GM12878 (cell line): Measurements from ENCODE around the gene RAPGEF3. TPM values are rescaled to one million over a fixed set of nuclear protein-coding genes. Genes with fewer than 3 reads are reported as not detected.

Experiments
- ATAC-seq: fragments of 200-7000 bp; cut with Tn5 transposase; 3 replicates; pipeline ENCODE4 v1.9.1; 2020; ENCODE audit warnings: mild to moderate bottlenecking, moderate library complexity
- BruUV-seq: library from RNA; stranded (reverse); fragments of 400-500 nt; replicated peaks from 2 replicates; lab custom pipeline; 2021; lab: Mats Ljungman, UMichigan
- CTCF ChIA-PET: fragments of 300-600 bp; sonication (Branson Sonifier 250); formaldehyde crosslinking; extraction: SDS; loops from one replicate; lab custom pipeline; 2021; ENCODE audit warnings: inconsistent platforms; lab: Yijun Ruan, JAX
- POLR2A ChIA-PET: fragments of 350-600 bp; formaldehyde crosslinking; extraction: SDS; loops from one replicate; lab custom pipeline; 2021; ENCODE audit warnings: inconsistent platforms; lab: Charles Lee
- RAD21 ChIA-PET: fragments of 300-600 bp; sonication (Branson Sonifier 250); formaldehyde crosslinking; loops from one replicate; lab custom pipeline; 2023; ENCODE audit warnings: antibody characterized with exemption; ENCODE audit not compliant: unreplicated experiment; lab: Charles Lee
- SMC1A ChIA-PET: fragments of 300-600 bp; sonication (Branson Sonifier 250); formaldehyde crosslinking; loops from one replicate; lab custom pipeline; 2023; ENCODE audit not compliant: unreplicated experiment, uncharacterized antibody; lab: Charles Lee
- DNase-seq: peaks from one replicate; pipeline ENCODE4 v3.0.0-alpha.2; 2011; ENCODE audit warnings: low read depth, low spot score
- FAIRE-seq: peaks from 3 replicates; lab custom pipeline; 2011; peaks lifted over from hg19 to GRCh38; lab: Jason Lieb, UNC
- H2AFZ ChIP-seq: 2 replicates; pipeline ENCODE4 v1.6.0; 2011; ENCODE audit warnings: low read depth, low read length, control low read depth; ENCODE audit not compliant: control insufficient read depth
- H3K27ac ChIP-seq: 2 replicates; pipeline ENCODE4 v1.5.1; 2011; ENCODE audit warnings: control low read depth; ENCODE audit not compliant: control insufficient read depth, insufficient read depth
- H3K27me3 ChIP-seq, 2 experiments: replicated peaks in 1 of 2; 2 replicates each; pipeline versions ENCODE4 v1.6.0 to v1.6.1; 2011; ENCODE audit warnings: low read length in 1 of 2; ENCODE audit not compliant: control insufficient read depth in 2 of 2, insufficient read depth in 2 of 2
- H3K36me3 ChIP-seq, 2 experiments: 2 replicates each; pipeline ENCODE4 v1.5.1; 2011; ENCODE audit warnings: low read length in 1 of 2; ENCODE audit not compliant: control insufficient read depth in 2 of 2, insufficient read depth in 2 of 2
- H3K4me1 ChIP-seq: 2 replicates; pipeline ENCODE4 v1.6.1; 2011; ENCODE audit warnings: mild to moderate bottlenecking, low read length, moderate library complexity, mixed read lengths; ENCODE audit not compliant: control insufficient read depth, insufficient read depth
- H3K4me2 ChIP-seq: 2 replicates; pipeline ENCODE4 v1.6.0; 2011; ENCODE audit warnings: control low read depth; ENCODE audit not compliant: control insufficient read depth, insufficient read depth
- H3K4me3 ChIP-seq: fragments of 200-600 bp; sonication (generic); 2 replicates; pipeline ENCODE4 v1.5.1; 2016
- H3K79me2 ChIP-seq: 2 replicates; pipeline ENCODE4 v1.6.0; 2011; ENCODE audit warnings: low read length; ENCODE audit not compliant: control insufficient read depth, insufficient read depth
- H3K9ac ChIP-seq: 2 replicates; pipeline ENCODE4 v1.8.0; 2011; ENCODE audit warnings: low read length, control low read depth, mixed read lengths; ENCODE audit not compliant: control insufficient read depth, insufficient read depth
- H3K9me3 ChIP-seq: replicated peaks from 3 replicates; pipeline ENCODE4 v1.5.1; 2011; ENCODE audit warnings: mild to moderate bottlenecking, low read length; ENCODE audit not compliant: control insufficient read depth, insufficient read depth
- H4K20me1 ChIP-seq: 2 replicates; pipeline ENCODE4 v1.6.0; 2011; ENCODE audit not compliant: control insufficient read depth, insufficient read depth
- JUNB ChIP-seq: IDR thresholded peaks from 2 replicates; pipeline ENCODE4 v1.6.1; 2016; ENCODE audit warnings: antibody characterized with exemption, mild to moderate bottlenecking
- LARP7 ChIP-seq: fragments of 450-650 bp; IDR thresholded peaks from 2 replicates; pipeline ENCODE4 v1.6.1; 2017; ENCODE audit warnings: mild to moderate bottlenecking
- MYB ChIP-seq: fragments of 150-350 bp; IDR thresholded peaks from 2 replicates; pipeline ENCODE4 v1.6.1; 2014; ENCODE audit warnings: mild to moderate bottlenecking, low read depth, low read length, borderline replicate concordance
- MYC ChIP-seq: IDR thresholded peaks from 2 replicates; pipeline ENCODE4 v1.6.1; 2011; ENCODE audit warnings: mild to moderate bottlenecking, low read length, moderate library complexity, inconsistent platforms; ENCODE audit not compliant: insufficient read depth, insufficient replicate concordance, insufficient read length, severe bottlenecking
- YY1 ChIP-seq: IDR thresholded peaks from 2 replicates; pipeline ENCODE4 v1.6.1; 2011; ENCODE audit warnings: low read depth, mild to moderate bottlenecking, low read length
- WGBS: methylation state at CpG from one replicate; pipeline ENCODE4 v1.1.6; 2016; ENCODE audit warnings: low lambda C conversion rate; ENCODE audit not compliant: insufficient replicate concordance, insufficient coverage; ENCODE audit errors: missing lambda C conversion rate; 5-methylcytosine and 5-hydroxymethylcytosine counted together
- in situ Hi-C: fragments of 300-500 bp; cut with MboI; formaldehyde crosslinking; loops from 9 replicates; pipeline ENCODE4 v1.14.3; 2018; ENCODE audit warnings: mixed read lengths
- intact Hi-C: fragments of 100-400 bp; cut with micrococcal nuclease; formaldehyde crosslinking; loops from one replicate; pipeline ENCODE4 v1.14.2; 2022; ENCODE audit not compliant: unreplicated experiment
- polyA plus RNA-seq, 11 experiments: library from polyadenylated mRNA; depleted of rRNA in 4 of 11; unstranded in 6 of 11; stranded (reverse) in 5 of 11; fragments of >200 nt; fragmentation: Nextera tagmentation in 4 of 11; fragmentation: Illumina TruSeq in 1 of 11; extraction: Ambion mirVana in 4 of 11; extraction: Trizol in 1 of 11; gene quantifications; 1 replicate in 1 of 11; 2 replicates in 10 of 11; pipeline versions ENCODE4 v1.2.1 to v1.2.3, GENCODE V29; 2011 to 2016; ENCODE audit warnings: inconsistent platforms in 2 of 11, missing spikeins in 2 of 11, low read depth in 1 of 11
- total RNA-seq, 4 experiments: library from RNA; depleted of rRNA in 3 of 4; stranded (reverse); fragments of >200 nt in 3 of 4; fragmentation: Illumina TruSeq in 1 of 4; extraction: Trizol in 1 of 4; gene quantifications; 2 replicates each; pipeline versions ENCODE4 v1.2.1 to v1.2.3, GENCODE V29; 2013 to 2021
- TF ChIP-seq, protein P1 (sequence below): IDR thresholded peaks from 2 replicates; pipeline ENCODE4 v1.6.1; 2011; ENCODE audit warnings: borderline replicate concordance, low read depth, mild to moderate bottlenecking, moderate library complexity, mixed read lengths, low read length; ENCODE audit not compliant: insufficient read depth; ENCODE audit errors: extremely low read length
- TF ChIP-seq, protein P2 (sequence below): IDR thresholded peaks from 2 replicates; pipeline ENCODE4 v1.6.1; 2011; ENCODE audit warnings: mild to moderate bottlenecking, low read depth, low read length, moderate library complexity; ENCODE audit not compliant: insufficient replicate concordance
- TF ChIP-seq, protein P3 (sequence below): fragments of 450-650 bp; IDR thresholded peaks from 2 replicates; pipeline ENCODE4 v1.6.1; 2017; ENCODE audit warnings: mild to moderate bottlenecking
- TF ChIP-seq, protein P4 (sequence below): fragments of 450-650 bp; IDR thresholded peaks from 2 replicates; pipeline ENCODE4 v1.6.1; 2017; ENCODE audit warnings: mild to moderate bottlenecking, moderate library complexity
- TF ChIP-seq, protein P5 (sequence below): IDR thresholded peaks from 2 replicates; pipeline ENCODE4 v1.6.1; 2012; ENCODE audit warnings: low read depth, low read length, improper control_type of control experiment
- TF ChIP-seq, protein P6 (sequence below): fragments of 150-350 bp; IDR thresholded peaks from 2 replicates; pipeline ENCODE4 v1.6.1; 2014; ENCODE audit warnings: mild to moderate bottlenecking, low read depth, low read length

RAPGEF3 gene
- total and polyA plus RNA-seq, 10 of the 15 experiments (the other 5 are each of a cell fraction or from before 2014, with no cell fraction given): 0.02 to 0.92 (median 0.31) TPM; not detected in 2

DNA sequence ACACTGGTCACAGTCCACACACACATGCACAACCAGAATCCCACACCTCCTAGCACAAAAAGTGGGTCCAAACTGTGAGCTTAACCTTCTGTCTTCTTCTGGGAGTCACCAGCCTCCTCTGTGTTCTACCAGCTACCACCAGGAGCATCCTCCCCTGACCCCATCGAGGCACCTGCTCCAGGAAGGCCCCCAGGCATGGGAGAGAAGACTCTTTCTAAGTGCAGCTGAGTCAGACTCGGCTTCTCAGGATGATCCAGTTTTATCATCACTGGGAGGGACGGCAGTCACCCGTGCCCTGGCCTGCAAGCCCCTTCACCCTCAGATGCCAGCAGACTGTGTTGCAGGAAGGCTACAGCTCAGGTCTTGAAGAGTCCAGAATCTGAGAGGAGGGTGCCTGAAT is 25.5 kb downstream of the RAPGEF3 start (continued):
- TF ChIP-seq, protein P1, sequence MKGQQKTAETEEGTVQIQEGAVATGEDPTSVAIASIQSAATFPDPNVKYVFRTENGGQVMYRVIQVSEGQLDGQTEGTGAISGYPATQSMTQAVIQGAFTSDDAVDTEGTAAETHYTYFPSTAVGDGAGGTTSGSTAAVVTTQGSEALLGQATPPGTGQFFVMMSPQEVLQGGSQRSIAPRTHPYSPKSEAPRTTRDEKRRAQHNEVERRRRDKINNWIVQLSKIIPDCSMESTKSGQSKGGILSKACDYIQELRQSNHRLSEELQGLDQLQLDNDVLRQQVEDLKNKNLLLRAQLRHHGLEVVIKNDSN: no peak
- TF ChIP-seq MYC (no peak), MYB (no peak), JUNB (no peak)
- TF ChIP-seq, protein P2, sequence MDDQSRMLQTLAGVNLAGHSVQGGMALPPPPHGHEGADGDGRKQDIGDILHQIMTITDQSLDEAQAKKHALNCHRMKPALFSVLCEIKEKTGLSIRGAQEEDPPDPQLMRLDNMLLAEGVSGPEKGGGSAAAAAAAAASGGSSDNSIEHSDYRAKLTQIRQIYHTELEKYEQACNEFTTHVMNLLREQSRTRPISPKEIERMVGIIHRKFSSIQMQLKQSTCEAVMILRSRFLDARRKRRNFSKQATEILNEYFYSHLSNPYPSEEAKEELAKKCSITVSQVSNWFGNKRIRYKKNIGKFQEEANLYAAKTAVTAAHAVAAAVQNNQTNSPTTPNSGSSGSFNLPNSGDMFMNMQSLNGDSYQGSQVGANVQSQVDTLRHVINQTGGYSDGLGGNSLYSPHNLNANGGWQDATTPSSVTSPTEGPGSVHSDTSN: no peak

DNA sequence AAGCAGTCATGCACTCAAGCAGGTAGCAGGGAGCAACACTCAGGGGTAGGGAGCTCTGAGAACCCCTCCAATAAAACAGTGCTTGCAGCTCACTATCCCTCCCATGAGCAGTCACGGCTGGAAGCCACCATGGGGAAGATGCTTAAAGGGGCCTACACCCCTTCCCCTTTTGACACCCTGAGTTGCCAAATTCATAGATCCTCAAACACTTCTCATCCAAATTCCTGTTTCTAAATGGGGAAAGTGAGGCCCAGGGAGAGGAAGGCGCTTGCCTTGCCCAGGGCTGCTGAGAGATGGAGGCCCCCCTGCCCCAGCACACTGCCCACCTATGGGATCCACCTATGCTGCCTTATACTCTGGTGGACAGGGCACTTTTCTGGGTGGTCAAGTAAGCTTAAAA is 26.2 kb downstream of the RAPGEF3 start:
- intact Hi-C loops: no loop called here
- no peaks in the 10 kb centered on the region; a peak in 1 of 4 replicates for H3K36me3 ChIP-seq
- no peak overlapping the region for H3K4me3 ChIP-seq
- H3K79me2 ChIP-seq: no peaks in the 10 kb centered on the region
- whole genome bisulfite sequencing: 89% methylated on average over 2 of the region's 2 CpGs
- H3K4me1 ChIP-seq: no peaks in the 10 kb centered on the region
- in situ Hi-C loops: no loop called here
- ChIA-PET CTCF (interaction anchor here (2.3 to 5.4 kb wide), 4 partner anchors 10 to 46 kb away, joined by 8 to 71 read pairs (median 31); no protein-coding TSS in a partner anchor), POLR2A (no interaction called here), SMC1A (interaction anchor here (0.9 to 3.8 kb wide), 4 partner anchors 9 to 36 kb away, joined by 3 to 20 read pairs (median 4); no protein-coding TSS in a partner anchor), RAD21 (interaction anchor here (0.7 to 2.0 kb wide), 3 partner anchors 9 to 34 kb away, joined by 3 to 6 read pairs (median 3); no protein-coding TSS in a partner anchor)
- no peak overlapping the region for H3K27ac ChIP-seq
- H3K9me3 ChIP-seq: no peaks in the 10 kb centered on the region
- no peak for ATAC-seq
- no peak for FAIRE-seq
- H3K4me2 ChIP-seq: no peak overlapping the region
- H3K27me3 ChIP-seq: no peaks in the 10 kb centered on the region
- DNase-seq: no peak
- H3K9ac ChIP-seq: no peak overlapping the region
- H2AFZ ChIP-seq: no peak overlapping the region
- H4K20me1 ChIP-seq: no peaks in the 10 kb centered on the region
- no TSS peak for BruUV-seq
- TF ChIP-seq, protein P3, sequence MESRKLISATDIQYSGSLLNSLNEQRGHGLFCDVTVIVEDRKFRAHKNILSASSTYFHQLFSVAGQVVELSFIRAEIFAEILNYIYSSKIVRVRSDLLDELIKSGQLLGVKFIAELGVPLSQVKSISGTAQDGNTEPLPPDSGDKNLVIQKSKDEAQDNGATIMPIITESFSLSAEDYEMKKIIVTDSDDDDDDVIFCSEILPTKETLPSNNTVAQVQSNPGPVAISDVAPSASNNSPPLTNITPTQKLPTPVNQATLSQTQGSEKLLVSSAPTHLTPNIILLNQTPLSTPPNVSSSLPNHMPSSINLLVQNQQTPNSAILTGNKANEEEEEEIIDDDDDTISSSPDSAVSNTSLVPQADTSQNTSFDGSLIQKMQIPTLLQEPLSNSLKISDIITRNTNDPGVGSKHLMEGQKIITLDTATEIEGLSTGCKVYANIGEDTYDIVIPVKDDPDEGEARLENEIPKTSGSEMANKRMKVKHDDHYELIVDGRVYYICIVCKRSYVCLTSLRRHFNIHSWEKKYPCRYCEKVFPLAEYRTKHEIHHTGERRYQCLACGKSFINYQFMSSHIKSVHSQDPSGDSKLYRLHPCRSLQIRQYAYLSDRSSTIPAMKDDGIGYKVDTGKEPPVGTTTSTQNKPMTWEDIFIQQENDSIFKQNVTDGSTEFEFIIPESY: no peak
- TF ChIP-seq, protein P4, sequence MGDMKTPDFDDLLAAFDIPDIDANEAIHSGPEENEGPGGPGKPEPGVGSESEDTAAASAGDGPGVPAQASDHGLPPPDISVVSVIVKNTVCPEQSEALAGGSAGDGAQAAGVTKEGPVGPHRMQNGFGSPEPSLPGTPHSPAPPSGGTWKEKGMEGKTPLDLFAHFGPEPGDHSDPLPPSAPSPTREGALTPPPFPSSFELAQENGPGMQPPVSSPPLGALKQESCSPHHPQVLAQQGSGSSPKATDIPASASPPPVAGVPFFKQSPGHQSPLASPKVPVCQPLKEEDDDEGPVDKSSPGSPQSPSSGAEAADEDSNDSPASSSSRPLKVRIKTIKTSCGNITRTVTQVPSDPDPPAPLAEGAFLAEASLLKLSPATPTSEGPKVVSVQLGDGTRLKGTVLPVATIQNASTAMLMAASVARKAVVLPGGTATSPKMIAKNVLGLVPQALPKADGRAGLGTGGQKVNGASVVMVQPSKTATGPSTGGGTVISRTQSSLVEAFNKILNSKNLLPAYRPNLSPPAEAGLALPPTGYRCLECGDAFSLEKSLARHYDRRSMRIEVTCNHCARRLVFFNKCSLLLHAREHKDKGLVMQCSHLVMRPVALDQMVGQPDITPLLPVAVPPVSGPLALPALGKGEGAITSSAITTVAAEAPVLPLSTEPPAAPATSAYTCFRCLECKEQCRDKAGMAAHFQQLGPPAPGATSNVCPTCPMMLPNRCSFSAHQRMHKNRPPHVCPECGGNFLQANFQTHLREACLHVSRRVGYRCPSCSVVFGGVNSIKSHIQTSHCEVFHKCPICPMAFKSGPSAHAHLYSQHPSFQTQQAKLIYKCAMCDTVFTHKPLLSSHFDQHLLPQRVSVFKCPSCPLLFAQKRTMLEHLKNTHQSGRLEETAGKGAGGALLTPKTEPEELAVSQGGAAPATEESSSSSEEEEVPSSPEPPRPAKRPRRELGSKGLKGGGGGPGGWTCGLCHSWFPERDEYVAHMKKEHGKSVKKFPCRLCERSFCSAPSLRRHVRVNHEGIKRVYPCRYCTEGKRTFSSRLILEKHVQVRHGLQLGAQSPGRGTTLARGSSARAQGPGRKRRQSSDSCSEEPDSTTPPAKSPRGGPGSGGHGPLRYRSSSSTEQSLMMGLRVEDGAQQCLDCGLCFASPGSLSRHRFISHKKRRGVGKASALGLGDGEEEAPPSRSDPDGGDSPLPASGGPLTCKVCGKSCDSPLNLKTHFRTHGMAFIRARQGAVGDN: no peak
- TF ChIP-seq, protein P5, sequence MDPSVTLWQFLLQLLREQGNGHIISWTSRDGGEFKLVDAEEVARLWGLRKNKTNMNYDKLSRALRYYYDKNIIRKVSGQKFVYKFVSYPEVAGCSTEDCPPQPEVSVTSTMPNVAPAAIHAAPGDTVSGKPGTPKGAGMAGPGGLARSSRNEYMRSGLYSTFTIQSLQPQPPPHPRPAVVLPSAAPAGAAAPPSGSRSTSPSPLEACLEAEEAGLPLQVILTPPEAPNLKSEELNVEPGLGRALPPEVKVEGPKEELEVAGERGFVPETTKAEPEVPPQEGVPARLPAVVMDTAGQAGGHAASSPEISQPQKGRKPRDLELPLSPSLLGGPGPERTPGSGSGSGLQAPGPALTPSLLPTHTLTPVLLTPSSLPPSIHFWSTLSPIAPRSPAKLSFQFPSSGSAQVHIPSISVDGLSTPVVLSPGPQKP: no peak
- no peak for TF ChIP-seq LARP7
- TF ChIP-seq YY1: no peak
- TF ChIP-seq, protein P6, sequence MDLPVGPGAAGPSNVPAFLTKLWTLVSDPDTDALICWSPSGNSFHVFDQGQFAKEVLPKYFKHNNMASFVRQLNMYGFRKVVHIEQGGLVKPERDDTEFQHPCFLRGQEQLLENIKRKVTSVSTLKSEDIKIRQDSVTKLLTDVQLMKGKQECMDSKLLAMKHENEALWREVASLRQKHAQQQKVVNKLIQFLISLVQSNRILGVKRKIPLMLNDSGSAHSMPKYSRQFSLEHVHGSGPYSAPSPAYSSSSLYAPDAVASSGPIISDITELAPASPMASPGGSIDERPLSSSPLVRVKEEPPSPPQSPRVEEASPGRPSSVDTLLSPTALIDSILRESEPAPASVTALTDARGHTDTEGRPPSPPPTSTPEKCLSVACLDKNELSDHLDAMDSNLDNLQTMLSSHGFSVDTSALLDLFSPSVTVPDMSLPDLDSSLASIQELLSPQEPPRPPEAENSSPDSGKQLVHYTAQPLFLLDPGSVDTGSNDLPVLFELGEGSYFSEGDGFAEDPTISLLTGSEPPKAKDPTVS: no peak
